ENCODE measurements around the gene MRPL10.
A peak's percentile ranks its signal among the peaks of the same experiment; 100 is the strongest.

Gene MRPL10

GRCh38 chr17:47839071-47839470 lies 7.7 kb upstream of the MRPL10 start:
- no peak for DNase-seq

- DNase-seq = no peak
These were observed 7.3 kb upstream of the MRPL10 start for GRCh38 chr17:47838636-47839035.

- no peak for DNase-seq
These were observed 6.2 kb upstream of the MRPL10 start for GRCh38 chr17:47837401-47838039.

- DNase-seq = no peak
These were observed 5.3 kb upstream of the MRPL10 start for GRCh38 chr17:47836601-47837000.

GRCh38 chr17:47834756-47835155 lies 3.4 kb upstream of the MRPL10 start:
- no peak for DNase-seq

- no peak for DNase-seq
These were observed 590 bp upstream of the MRPL10 start for GRCh38 chr17:47831934-47832327.

GRCh38 chr17:47830396-47831002 lies 842 bp downstream of the MRPL10 start:
- DNase-seq = no peak

GRCh38 chr17:47829870-47830269 lies 1.5 kb downstream of the MRPL10 start:
- no peak for DNase-seq

- DNase-seq = no peak
These were observed 7.8 kb downstream of the MRPL10 start for GRCh38 chr17:47823519-47823918.

- DNase-seq = no peak
These were observed 8.6 kb downstream of the MRPL10 start for GRCh38 chr17:47822785-47823184.

GRCh38 chr17:47821424-47822391 lies 9.6 kb downstream of the MRPL10 start, which contains the start of gene OSBPL7:
Gene OSBPL7 (minus strand): TSS chr17:47821794. CDS start chr17:47820278, 1,516 bp downstream.
- peak; percentile 96 for DNase-seq

GRCh38 chr17:47821031-47821423 lies 10.3 kb downstream of the MRPL10 start:
- no peak for DNase-seq

- DNase-seq = no peak
These were observed 11.1 kb downstream of the MRPL10 start for GRCh38 chr17:47820033-47820789.

GRCh38 chr17:47819475-47819874 lies 11.9 kb downstream of the MRPL10 start:
- no peak for DNase-seq

GRCh38 chr17:47818002-47818695 lies 13.2 kb downstream of the MRPL10 start:
- DNase-seq = no peak

GRCh38 chr17:47816947-47817346 lies 14.4 kb downstream of the MRPL10 start:
- no peak for DNase-seq

GRCh38 chr17:47816111-47816735 lies 15.1 kb downstream of the MRPL10 start:
- no peak for DNase-seq

- no peak for DNase-seq
These were observed 16.0 kb downstream of the MRPL10 start for GRCh38 chr17:47815106-47815918.

- DNase-seq = no peak
These were observed 17.8 kb downstream of the MRPL10 start for GRCh38 chr17:47813512-47814031.

- no peak for DNase-seq
These were observed 18.3 kb downstream of the MRPL10 start for GRCh38 chr17:47813077-47813476.
